SJSA1 (cell line): ENCODE measurements around the gene CHIA. TPM values are rescaled to one million over a fixed set of nuclear protein-coding genes. Genes with fewer than 3 reads are reported as not detected.

ENCODE experiments used
- DNase-seq, 2 experiments: peaks; one replicate each; pipeline ENCODE4 v3.0.0-alpha.2; 2015 to 2020; ENCODE audit warnings: low spot score in 2 of 2, low read depth in 1 of 2
- H3K27ac ChIP-seq: fragments of 250-450 bp; sonication (Bioruptor Pico); 2 replicates; pipeline ENCODE4 v1.5.1; 2020; ENCODE audit warnings: mild to moderate bottlenecking, moderate library complexity
- H3K27me3 ChIP-seq: fragments of 250-450 bp; sonication (Bioruptor Pico); replicated peaks from 2 replicates; pipeline ENCODE4 v1.5.1; 2020; ENCODE audit warnings: mild to moderate bottlenecking, moderate library complexity
- H3K36me3 ChIP-seq: fragments of 250-450 bp; sonication (Bioruptor Pico); 2 replicates; pipeline ENCODE4 v1.5.1; 2020; ENCODE audit warnings: mild to moderate bottlenecking
- H3K4me1 ChIP-seq: fragments of 250-450 bp; sonication (Bioruptor Pico); replicated peaks from 2 replicates; pipeline ENCODE4 v1.6.1; 2021; ENCODE audit warnings: mild to moderate bottlenecking
- H3K4me3 ChIP-seq: fragments of 250-450 bp; sonication (Bioruptor Pico); 2 replicates; pipeline ENCODE4 v1.5.1; 2020; ENCODE audit warnings: mild to moderate bottlenecking
- H3K9me3 ChIP-seq: fragments of 250-450 bp; sonication (Bioruptor Pico); replicated peaks from 2 replicates; pipeline ENCODE4 v1.5.1; 2020; ENCODE audit warnings: mild to moderate bottlenecking
- total RNA-seq: library from RNA; depleted of rRNA; stranded (reverse); fragments of >200 nt; shearing (Covaris generic); gene quantifications from 2 replicates; pipeline ENCODE4 v1.2.3, GENCODE V29; 2014; rRNA removed

The CHIA gene
- total RNA-seq: not detected in 2 replicates

DNA sequence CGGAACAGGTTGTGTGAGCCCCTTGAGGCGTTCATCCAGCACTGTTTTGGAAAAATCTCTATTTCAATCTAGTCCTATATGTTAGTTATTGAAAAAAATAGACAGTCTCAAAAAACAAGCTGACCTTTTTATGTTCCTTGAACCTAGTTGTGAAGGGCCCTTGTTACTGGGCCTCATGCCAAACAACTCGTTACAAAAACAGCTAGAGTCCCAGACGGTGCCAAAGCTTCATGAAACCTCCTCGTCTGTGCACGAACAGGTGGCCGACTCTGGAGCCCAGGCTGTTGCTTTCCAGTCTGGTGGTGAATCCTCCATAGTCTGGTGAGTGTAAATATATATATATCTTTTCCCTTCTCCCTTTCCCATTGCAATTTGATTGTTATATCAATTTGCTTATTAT lies at the start of gene CHIA:
CHIA (plus strand) TSS at position 222 of the 400 bp plus-strand sequence. CDS start 19,617 bp downstream, outside the sequence.
- Histone ChIP-seq H3K27ac (no peak within 1 kb of the TSS), H3K36me3 (no peaks in the 10 kb centered on the region), H3K27me3 (0 out of 2 replicates have a peak, but pooled peaks cover 4% of the 10 kb centered on the region), H3K9me3 (no peaks in the 10 kb centered on the region; the same call in 1 of the 2 replicates), H3K4me3 (no peak within 1 kb of the TSS), H3K4me1 (no peaks in the 10 kb centered on the region)
- no peak for DNase-seq

DNA sequence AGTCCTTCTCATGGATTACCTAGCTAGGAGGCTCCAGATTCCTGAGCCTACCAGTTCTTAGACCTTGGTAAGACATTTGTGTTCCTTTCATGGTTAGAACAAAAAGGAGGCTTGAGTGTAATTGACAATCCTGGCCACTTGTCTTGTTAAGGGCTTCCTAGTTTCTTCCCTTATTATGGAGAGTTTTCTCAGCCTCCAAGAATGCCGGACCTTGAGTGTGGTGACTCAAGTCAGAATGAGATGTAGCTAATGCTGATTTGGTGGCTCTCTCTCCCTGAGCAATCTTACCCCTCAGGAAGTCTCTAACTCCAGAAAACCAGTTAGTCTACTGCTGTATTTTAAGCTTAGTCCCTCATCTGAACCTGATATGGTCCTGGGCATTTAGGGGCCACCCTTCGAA lies 48.9 kb upstream of the CHIA start:
- DNase-seq: no peak
- no peaks in the 10 kb centered on the region for H3K4me1 ChIP-seq
- H3K4me3 ChIP-seq: no peak overlapping the region
- no peaks in the 10 kb centered on the region for H3K27me3 ChIP-seq
- H3K9me3 ChIP-seq: no peaks in the 10 kb centered on the region
- H3K36me3 ChIP-seq: no peaks in the 10 kb centered on the region
- H3K27ac ChIP-seq: no peak overlapping the region

DNA sequence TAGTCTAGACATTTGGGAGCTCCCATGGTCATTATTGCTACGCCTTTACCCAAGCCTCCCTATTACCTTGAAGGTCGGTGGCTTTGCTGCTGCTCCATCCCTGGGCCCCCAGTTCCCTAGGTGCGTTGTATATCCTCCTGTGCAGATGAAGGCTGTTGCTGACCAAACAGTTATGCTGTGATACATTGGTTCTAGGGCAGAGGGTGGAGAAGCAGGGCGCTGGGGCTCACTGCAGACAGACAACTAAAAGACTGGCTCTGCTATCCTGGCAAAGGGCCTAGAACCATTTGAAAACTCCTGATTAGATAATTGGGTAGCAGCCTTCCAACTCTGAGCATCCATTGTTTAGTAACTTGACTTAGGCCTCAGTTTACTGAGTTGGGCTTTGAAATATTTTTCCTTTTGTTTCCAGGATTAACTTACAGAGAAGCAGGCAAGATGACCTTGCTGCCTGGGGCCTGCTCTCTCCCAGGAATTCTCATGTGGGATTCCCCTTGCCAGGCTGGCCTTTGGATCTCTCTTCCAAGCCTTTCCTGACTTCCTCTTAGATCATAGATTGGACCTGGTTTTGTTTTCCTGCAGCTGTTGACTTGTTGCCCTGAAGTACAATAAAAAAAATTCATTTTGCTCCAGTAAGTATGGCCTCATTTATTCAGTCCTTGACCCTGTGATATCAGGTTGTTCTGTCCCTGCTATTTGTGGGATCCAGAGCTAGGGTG lies 47.7 kb upstream of the CHIA start:
- Histone ChIP-seq H3K36me3 (no peaks in the 10 kb centered on the region), H3K4me1 (no peaks in the 10 kb centered on the region), H3K9me3 (no peaks in the 10 kb centered on the region), H3K4me3 (no peak overlapping the region), H3K27me3 (no peaks in the 10 kb centered on the region), H3K27ac (no peak overlapping the region)
- DNase-seq: no peak

DNA sequence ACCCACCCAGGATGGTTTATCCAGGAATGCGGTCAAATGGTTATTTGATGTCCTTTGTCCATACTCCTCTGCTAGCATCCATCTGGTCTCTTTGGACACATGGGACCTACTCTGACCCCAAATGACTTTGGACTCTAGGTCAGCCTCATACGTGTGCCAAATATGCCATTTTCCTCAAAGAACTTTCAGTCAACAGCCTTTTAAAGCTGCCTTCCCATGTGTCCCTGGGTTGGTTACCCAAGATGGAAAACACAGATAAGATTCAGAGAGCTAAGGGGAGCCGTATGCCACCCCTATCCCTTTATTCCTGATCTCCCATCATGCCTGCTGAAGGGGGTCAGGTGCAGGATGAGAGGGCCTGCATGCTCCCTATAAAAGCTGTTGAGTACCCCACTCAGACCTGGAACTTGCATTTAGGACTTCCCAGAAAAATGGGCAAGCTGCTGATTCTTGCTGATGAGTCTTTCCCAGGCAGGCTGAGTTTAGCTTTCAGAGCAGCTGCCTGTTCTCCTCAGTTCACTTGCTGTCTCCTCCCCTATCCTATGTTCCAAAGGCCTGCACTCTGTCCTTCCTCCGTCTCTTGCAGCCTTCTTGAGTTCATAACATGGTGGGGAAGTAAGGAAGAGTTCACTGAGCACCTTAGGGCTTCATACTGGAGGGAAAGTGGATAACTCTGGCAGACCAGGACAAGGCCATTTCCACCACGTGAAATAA lies 43.4 kb upstream of the CHIA start:
- H3K27ac ChIP-seq: no peak overlapping the region
- DNase-seq: no peak
- H3K27me3 ChIP-seq: peaks cover 10% of the 10 kb centered on the region; the same call in 1 of the 2 replicates
- H3K9me3 ChIP-seq: no peaks in the 10 kb centered on the region
- no peaks in the 10 kb centered on the region for H3K36me3 ChIP-seq
- H3K4me1 ChIP-seq: no peaks in the 10 kb centered on the region
- no peak overlapping the region for H3K4me3 ChIP-seq

DNA sequence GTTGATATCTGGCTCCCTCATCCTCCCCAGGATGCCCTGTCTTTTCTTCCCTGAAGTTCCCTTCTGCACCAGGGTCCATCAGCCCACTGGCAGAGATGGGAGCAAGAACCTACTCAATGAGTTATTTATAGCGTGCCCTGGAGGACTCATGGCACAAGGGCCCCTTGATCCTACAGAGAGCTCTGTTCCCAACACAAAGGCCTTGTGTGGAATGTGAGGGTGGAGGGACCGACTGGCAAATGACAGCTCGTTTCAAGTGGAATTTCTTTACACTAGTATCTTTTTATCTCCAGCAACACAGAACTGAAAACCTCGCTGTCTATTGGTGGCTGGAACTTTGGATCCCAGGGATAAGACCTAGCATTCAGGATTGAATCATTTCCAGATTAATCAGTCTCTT lies 40.7 kb upstream of the CHIA start:
- Histone ChIP-seq H3K9me3 (no peaks in the 10 kb centered on the region), H3K27ac (no peak overlapping the region), H3K27me3 (peaks cover 10% of the 10 kb centered on the region; the same call in 1 of the 2 replicates), H3K36me3 (no peaks in the 10 kb centered on the region), H3K4me3 (no peak overlapping the region), H3K4me1 (no peaks in the 10 kb centered on the region)
- DNase-seq: no peak

DNA sequence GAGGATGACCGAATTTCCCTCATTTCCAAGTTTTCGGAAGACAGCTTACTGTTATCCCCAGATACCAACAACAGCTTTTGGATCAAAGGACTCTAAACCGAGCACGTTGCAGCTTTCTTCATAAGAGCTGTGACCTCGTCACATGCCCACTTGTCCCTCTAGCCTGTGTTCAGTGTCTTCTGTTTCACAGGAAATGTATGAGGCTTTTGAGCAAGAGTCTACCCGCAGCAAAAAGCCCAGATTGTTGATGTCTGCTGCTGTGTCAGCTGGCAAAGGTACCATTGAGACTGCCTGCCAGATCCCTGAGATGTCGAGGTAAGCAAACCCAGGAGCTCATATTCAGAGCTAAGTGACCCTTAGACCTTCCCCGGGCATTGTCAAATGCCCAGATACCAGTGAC lies 39.1 kb upstream of the CHIA start:
- no peak overlapping the region for H3K4me3 ChIP-seq
- no peaks in the 10 kb centered on the region for H3K4me1 ChIP-seq
- H3K9me3 ChIP-seq: no peaks in the 10 kb centered on the region
- H3K27ac ChIP-seq: no peak overlapping the region
- peaks cover 10% of the 10 kb centered on the region; the same call in 1 of the 2 replicates for H3K27me3 ChIP-seq
- DNase-seq: no peak
- no peaks in the 10 kb centered on the region for H3K36me3 ChIP-seq

DNA sequence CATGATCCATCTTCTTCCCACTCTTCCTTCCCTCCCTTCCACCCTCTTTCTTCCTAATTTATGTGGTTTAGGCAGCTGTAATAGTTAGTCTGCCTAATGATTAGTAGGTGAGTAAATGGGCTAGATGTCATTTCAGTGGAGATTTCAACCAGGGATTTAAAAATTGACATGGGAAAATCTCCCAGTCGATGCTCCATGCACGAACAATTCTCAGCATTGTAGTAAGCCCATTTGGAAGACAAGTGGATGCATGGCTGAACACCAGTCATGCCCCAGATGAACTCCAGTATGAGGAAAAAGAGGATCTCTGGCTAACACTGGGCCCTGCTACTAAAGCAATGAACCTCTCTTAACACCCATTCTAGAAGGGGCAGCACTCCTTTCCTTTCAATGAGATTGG lies 37.9 kb upstream of the CHIA start:
- no peaks in the 10 kb centered on the region for H3K36me3 ChIP-seq
- peaks cover 10% of the 10 kb centered on the region; the same call in 1 of the 2 replicates for H3K27me3 ChIP-seq
- H3K27ac ChIP-seq: no peak overlapping the region
- no peak for DNase-seq
- no peaks in the 10 kb centered on the region for H3K4me1 ChIP-seq
- H3K4me3 ChIP-seq: no peak overlapping the region
- no peaks in the 10 kb centered on the region for H3K9me3 ChIP-seq

DNA sequence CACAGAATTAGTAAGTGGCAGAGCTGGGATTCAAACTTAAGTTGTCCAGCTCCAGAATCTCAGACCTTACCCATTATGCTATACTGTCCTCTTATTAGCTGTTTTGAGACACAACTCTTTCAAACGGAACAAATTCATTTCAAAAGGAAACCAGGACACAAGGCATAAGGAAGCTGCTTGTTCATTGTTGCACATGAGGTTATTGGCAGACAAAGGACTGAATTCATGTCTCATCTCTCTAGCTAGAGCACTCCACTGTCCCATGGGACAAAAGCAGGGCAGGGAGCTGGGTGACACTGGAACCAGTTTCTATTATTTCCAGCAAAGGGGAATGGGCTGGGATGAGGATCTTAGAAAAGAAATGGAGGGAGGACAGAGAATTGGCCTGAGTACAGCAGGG lies 36.8 kb upstream of the CHIA start:
- Histone ChIP-seq H3K9me3 (no peaks in the 10 kb centered on the region), H3K4me1 (no peaks in the 10 kb centered on the region), H3K27ac (no peak overlapping the region), H3K4me3 (no peak overlapping the region), H3K27me3 (peaks cover 10% of the 10 kb centered on the region; the same call in 1 of the 2 replicates), H3K36me3 (no peaks in the 10 kb centered on the region)
- DNase-seq: no peak

DNA sequence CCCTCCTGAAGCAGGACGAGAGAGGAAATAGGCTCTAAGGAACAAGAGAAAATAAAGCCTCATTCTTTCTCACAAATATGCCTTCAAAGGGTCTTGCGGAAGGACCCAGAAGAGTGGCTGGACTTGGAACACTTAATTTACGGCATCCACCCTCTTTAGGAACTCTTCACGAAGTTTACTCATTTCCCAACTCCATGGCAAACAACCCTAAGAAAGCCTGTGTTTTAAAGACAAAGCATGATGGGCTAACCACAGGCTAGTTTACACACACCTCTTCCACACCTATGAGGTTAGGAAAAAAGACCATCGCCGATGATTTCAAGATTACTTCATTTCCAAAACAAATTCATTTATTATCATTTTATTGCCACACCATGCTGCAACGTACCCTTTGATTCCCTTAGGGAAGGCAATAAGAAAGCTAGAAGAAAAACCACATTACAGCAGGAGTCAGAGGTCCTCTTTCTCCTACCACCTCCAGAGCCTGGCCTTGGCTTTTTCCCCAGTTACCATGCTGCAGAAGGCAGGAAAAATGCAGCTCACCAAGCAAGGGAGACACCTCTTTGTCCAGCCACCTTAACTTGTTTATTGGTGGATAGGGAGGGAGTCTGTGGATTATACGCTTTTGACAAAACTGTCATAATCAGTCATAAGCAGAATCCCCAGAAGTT lies 33.5 kb upstream of the CHIA start:
- Histone ChIP-seq H3K36me3 (no peaks in the 10 kb centered on the region), H3K4me1 (no peaks in the 10 kb centered on the region), H3K9me3 (no peaks in the 10 kb centered on the region), H3K27ac (no peak overlapping the region), H3K27me3 (peaks cover 5% of the 10 kb centered on the region), H3K4me3 (no peak overlapping the region)
- DNase-seq: no peak

DNA sequence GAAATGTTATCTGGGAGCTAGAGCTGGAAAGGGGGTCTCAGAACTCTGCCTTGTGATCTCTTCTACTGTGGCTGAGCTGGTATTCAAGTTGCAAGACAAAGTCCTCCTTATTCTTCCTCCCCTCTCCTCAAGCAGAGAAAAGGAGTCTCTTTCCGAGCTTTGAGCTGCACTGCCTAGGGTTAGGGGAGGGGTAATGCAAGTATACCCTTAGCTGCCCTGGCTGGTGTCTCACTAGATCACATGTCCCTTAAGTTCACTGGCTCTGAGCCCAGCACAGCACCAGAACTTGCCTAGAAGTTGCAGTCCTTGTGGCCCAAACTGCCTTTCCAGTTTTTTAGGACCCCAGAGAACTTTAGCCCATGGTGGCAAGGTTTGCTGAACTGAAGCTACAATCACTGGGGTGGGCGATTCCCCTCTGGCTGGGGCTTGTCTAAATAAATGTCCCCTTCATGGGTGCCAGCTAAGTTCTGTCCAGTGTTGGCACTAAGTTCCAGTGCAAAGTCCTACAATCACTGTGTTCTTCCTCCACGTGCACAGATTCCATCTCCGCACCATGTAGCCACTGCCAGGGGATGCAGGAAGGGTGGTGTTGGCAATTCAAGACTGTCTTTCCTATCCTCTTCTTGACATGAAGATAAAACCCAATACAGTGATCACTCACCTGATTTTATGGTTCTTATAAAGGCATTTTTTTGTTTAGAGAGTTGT lies 22.7 kb upstream of the CHIA start:
- no peak for DNase-seq
- H3K27me3 ChIP-seq: no peaks in the 10 kb centered on the region
- no peaks in the 10 kb centered on the region for H3K36me3 ChIP-seq
- H3K4me1 ChIP-seq: no peaks in the 10 kb centered on the region
- H3K4me3 ChIP-seq: no peak overlapping the region
- H3K9me3 ChIP-seq: no peaks in the 10 kb centered on the region
- no peak overlapping the region for H3K27ac ChIP-seq

DNA sequence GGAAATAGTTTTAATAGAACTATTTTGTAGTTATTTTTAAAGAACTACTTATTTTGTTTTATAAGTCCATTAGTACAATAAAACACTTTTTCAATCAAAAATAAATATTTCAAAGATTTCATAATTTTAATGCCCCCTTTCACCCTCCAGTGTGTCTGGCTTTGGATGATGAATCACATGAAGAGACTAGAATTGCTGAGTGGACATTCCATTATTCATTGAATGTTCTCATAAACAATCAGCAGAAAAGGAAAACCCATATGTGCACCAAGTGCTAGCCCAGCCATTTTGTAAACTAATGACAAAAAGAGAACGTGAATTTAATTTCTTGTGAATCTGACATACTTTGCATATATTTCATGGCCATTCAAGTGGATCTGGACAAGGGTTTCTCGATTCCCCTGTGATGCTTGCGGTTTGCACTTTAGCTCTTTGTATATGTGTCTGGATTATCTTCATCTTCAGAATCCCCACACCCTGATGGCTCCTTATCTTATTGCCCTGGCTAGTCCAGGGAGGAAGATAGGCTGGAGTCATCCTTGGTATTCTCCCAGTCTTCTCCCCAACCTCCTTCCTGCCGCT lies 20.7 kb upstream of the CHIA start:
- Histone ChIP-seq H3K27ac (no peak overlapping the region), H3K36me3 (no peaks in the 10 kb centered on the region), H3K4me1 (no peaks in the 10 kb centered on the region), H3K9me3 (no peaks in the 10 kb centered on the region), H3K4me3 (no peak overlapping the region), H3K27me3 (no peaks in the 10 kb centered on the region)
- no peak for DNase-seq

DNA sequence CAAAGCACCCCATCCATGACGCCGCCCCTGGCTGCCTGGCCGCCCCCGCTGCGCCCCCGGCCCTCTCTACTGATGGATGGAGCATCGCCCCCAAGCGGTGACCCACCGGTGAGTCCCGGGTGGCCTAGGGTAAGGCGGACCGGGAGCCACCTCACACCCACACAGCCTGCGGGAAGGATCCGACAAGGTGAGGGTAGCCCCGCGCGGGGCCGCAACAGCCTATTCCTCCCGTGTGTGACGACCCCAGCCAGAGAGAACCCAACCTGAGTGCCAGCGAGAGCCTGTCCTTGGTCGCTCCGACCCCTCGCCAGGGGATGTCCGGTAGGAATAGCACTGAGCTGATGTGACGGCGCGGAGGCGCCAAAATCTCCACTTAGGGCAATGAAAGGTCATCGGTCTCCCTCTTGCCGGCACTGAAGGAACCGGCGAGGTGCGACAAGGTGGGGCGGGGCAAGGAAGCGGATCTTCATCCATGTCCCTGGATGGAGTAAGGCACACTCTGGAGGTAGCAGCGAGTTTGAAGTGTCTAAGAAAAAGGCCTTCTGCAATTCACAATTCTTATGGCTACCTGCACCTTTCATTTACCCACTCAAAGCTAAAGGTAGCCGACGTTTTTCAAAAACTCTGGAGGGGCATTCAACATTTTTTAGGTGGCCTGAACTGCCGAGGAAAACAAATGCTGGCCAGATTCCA lies 19.7 kb upstream of the CHIA start:
- DNase-seq: no peak
- no peak overlapping the region for H3K4me3 ChIP-seq
- H3K27me3 ChIP-seq: no peaks in the 10 kb centered on the region
- no peaks in the 10 kb centered on the region for H3K36me3 ChIP-seq
- no peaks in the 10 kb centered on the region for H3K9me3 ChIP-seq
- no peak overlapping the region for H3K27ac ChIP-seq
- no peaks in the 10 kb centered on the region for H3K4me1 ChIP-seq

DNA sequence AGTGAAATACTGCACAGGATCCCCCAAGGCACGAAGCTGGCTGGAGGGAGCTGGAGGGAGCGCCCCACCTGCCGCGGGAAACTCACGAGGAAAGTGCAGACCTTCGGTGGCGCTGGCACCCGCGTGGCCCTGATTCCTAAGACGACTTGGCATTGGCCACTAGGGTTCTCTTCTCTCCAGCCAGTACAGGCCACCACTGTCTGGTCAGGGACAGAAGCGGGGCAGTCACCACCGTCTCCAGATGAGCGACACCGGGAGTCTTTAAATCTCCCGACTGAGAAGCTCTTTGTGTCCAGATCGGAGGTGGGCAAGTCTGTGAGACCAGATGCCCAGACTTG lies 19.2 kb upstream of the CHIA start:
- H3K36me3 ChIP-seq: no peaks in the 10 kb centered on the region
- no peak overlapping the region for H3K4me3 ChIP-seq
- no peaks in the 10 kb centered on the region for H3K9me3 ChIP-seq
- H3K4me1 ChIP-seq: no peaks in the 10 kb centered on the region
- 0 out of 2 replicates have a peak, but pooled peaks cover 3% of the 10 kb centered on the region for H3K27me3 ChIP-seq
- no peak for DNase-seq
- H3K27ac ChIP-seq: no peak overlapping the region
